Epidermal melanocyte (primary cell): Measurements from ENCODE around the gene MRPL12.
A peak's percentile ranks its signal among the peaks of the same experiment; 100 is the strongest.

ENCODE experiments used
- DNase-seq: peaks from one replicate; pipeline ENCODE4 v3.0.0; 2011; ENCODE audit warnings: low spot score; ENCODE audit not compliant: insufficient read length

The MRPL12 gene

GRCh38 chr17:81715872-81716673 lies 12.9 kb downstream of the MRPL12 start:
- DNase-seq = no peak

GRCh38 chr17:81716674-81716996 lies 13.5 kb downstream of the MRPL12 start:
- no peak for DNase-seq

GRCh38 chr17:81717049-81717765 lies 14.0 kb downstream of the MRPL12 start:
- DNase-seq = no peak

GRCh38 chr17:81717766-81718089 lies 14.6 kb downstream of the MRPL12 start:
- no peak for DNase-seq

- no peak for DNase-seq
These were observed 16.5 kb downstream of the MRPL12 start for GRCh38 chr17:81719410-81720266.

- DNase-seq = no peak
These were observed 17.3 kb downstream of the MRPL12 start for GRCh38 chr17:81720267-81721071.

GRCh38 chr17:81722184-81723120 lies 19.3 kb downstream of the MRPL12 start:
- DNase-seq = no peak

- DNase-seq = no peak
These were observed 20.6 kb downstream of the MRPL12 start for GRCh38 chr17:81723651-81724209.

- DNase-seq = no peak
These were observed 22.3 kb downstream of the MRPL12 start for GRCh38 chr17:81725439-81725838.

GRCh38 chr17:81726004-81726403 lies 22.8 kb downstream of the MRPL12 start:
- no peak for DNase-seq

GRCh38 chr17:81727324-81728031 lies 24.3 kb downstream of the MRPL12 start:
- DNase-seq = no peak

GRCh38 chr17:81733507-81734404 lies 30.6 kb downstream of the MRPL12 start:
- peak; percentile 99 for DNase-seq

GRCh38 chr17:81734405-81735263 lies 31.5 kb downstream of the MRPL12 start:
- DNase-seq = no peak

- no peak for DNase-seq
These were observed 32.3 kb downstream of the MRPL12 start for GRCh38 chr17:81735264-81736102.

GRCh38 chr17:81737947-81738800 lies 35.0 kb downstream of the MRPL12 start:
- DNase-seq = no peak
